HFFc6 (cell line): Measurements from ENCODE around the gene RIPOR3. TPM values are rescaled to one million over a fixed set of nuclear protein-coding genes. Genes with fewer than 3 reads are reported as not detected.

Experiments used
- DNase-seq: peaks from one replicate; pipeline ENCODE4 v3.0.0-alpha.2; 2018
- H3K27ac Mint-ChIP-seq: 2 replicates; pipeline ENCODE4 v1.8.0; 2020; ENCODE audit warnings: mild to moderate bottlenecking, mixed read lengths
- H3K27me3 Mint-ChIP-seq: 2 replicates; pipeline ENCODE4 v1.8.0; 2021; ENCODE audit warnings: mild to moderate bottlenecking, moderate library complexity, mixed read lengths; ENCODE audit not compliant: insufficient read depth
- H3K36me3 Mint-ChIP-seq: 2 replicates; pipeline ENCODE4 v1.8.0; 2021; ENCODE audit warnings: low read depth, mixed read lengths
- H3K4me1 Mint-ChIP-seq: 2 replicates; pipeline ENCODE4 v1.8.0; 2020; ENCODE audit warnings: low read depth, mixed read lengths
- H3K4me3 Mint-ChIP-seq: 2 replicates; pipeline ENCODE4 v1.8.0; 2020; ENCODE audit warnings: mild to moderate bottlenecking, moderate library complexity, mixed read lengths
- H3K9me3 Mint-ChIP-seq: 2 replicates; pipeline ENCODE4 v1.8.0; 2020; ENCODE audit warnings: mild to moderate bottlenecking, mixed read lengths
- CTCF ChIP-seq: fragments of 200-600 bp; sonication (generic); IDR thresholded peaks from 2 replicates; pipeline ENCODE4 v1.5.0; 2021; ENCODE audit warnings: antibody characterized with exemption, mild to moderate bottlenecking
- total RNA-seq, 6 experiments: library from RNA; stranded (reverse); fragmentation: NEBNext Ultra II Directional; extraction: Animal tissue kit (Norgen Biotek cat#: 25700); gene quantifications; 2 replicates in 1 of 6; 3 replicates in 5 of 6; pipeline ENCODE4 v1.2.3, GENCODE V29; 2021

RIPOR3 gene
- total RNA-seq, 6 experiments from 2014 or later, result 0.07 to 0.25 (median 0.11) TPM

GRCh38 chr20:50561379-50562078, 129.8 kb downstream of the RIPOR3 start:
- Mint-ChIP-seq H3K36me3 (peaks cover 55% of the 10 kb centered on the region), H3K27me3 (no peaks in the 10 kb centered on the region; the same call in none of the 2 replicates), H3K4me1 (peaks cover 69% of the 10 kb centered on the region), H3K9me3 (no peaks in the 10 kb centered on the region), H3K27ac (peak overlapping the region; percentile 98), H3K4me3 (peak overlapping the region; percentile 82)
- TF ChIP-seq CTCF, result no peak
- peak; percentile 95 for DNase-seq

- Mint-ChIP-seq H3K36me3 (peaks cover 55% of the 10 kb centered on the region), H3K9me3 (no peaks in the 10 kb centered on the region), H3K4me3 (peak overlapping the region; percentile 82), H3K27me3 (no peaks in the 10 kb centered on the region; the same call in none of the 2 replicates), H3K4me1 (peaks cover 69% of the 10 kb centered on the region), H3K27ac (peak overlapping the region; percentile 98)
- TF ChIP-seq CTCF, result no peak
- no peak for DNase-seq
These were observed 130.5 kb downstream of the RIPOR3 start for GRCh38 chr20:50560867-50561266.

- peak overlapping the region; percentile 98 for H3K27ac Mint-ChIP-seq
- H3K4me3 Mint-ChIP-seq, result peak overlapping the region; percentile 58
- H3K27me3 Mint-ChIP-seq, result no peaks in the 10 kb centered on the region; the same call in none of the 2 replicates
- no peaks in the 10 kb centered on the region for H3K9me3 Mint-ChIP-seq
- DNase-seq, result no peak
- no peak for TF ChIP-seq CTCF
- peaks cover 50% of the 10 kb centered on the region for H3K36me3 Mint-ChIP-seq
- peaks cover 69% of the 10 kb centered on the region for H3K4me1 Mint-ChIP-seq
These were observed 131.3 kb downstream of the RIPOR3 start for GRCh38 chr20:50559856-50560638.

GRCh38 chr20:50559149-50559548, 132.2 kb downstream of the RIPOR3 start:
- H3K27me3 Mint-ChIP-seq, result no peaks in the 10 kb centered on the region; the same call in none of the 2 replicates
- peaks cover 46% of the 10 kb centered on the region for H3K36me3 Mint-ChIP-seq
- peak overlapping the region; percentile 98 for H3K27ac Mint-ChIP-seq
- no peaks in the 10 kb centered on the region for H3K9me3 Mint-ChIP-seq
- no peak for TF ChIP-seq CTCF
- no peak for DNase-seq
- H3K4me1 Mint-ChIP-seq, result peaks cover 63% of the 10 kb centered on the region
- H3K4me3 Mint-ChIP-seq, result peak overlapping the region; percentile 58

- H3K4me1 Mint-ChIP-seq, result peaks cover 63% of the 10 kb centered on the region
- no peak for TF ChIP-seq CTCF
- H3K36me3 Mint-ChIP-seq, result peaks cover 46% of the 10 kb centered on the region
- H3K4me3 Mint-ChIP-seq, result peak overlapping the region; percentile 77
- H3K27me3 Mint-ChIP-seq, result no peaks in the 10 kb centered on the region; the same call in none of the 2 replicates
- peak; percentile 76 for DNase-seq
- H3K9me3 Mint-ChIP-seq, result no peaks in the 10 kb centered on the region
- peak overlapping the region; percentile 87 for H3K27ac Mint-ChIP-seq
These were observed 132.8 kb downstream of the RIPOR3 start for GRCh38 chr20:50558483-50558925.
